Transverse colon (tissue), 3 donors: ENCODE measurements around the gene DCAF11.

ENCODE experiments used
- EP300 ChIP-seq: sonication (generic); formaldehyde crosslinking; IDR thresholded peaks from one replicate; pipeline ENCODE4 v1.6.1; 2017; ENCODE audit warnings: antibody characterized with exemption, low read depth
- POLR2A ChIP-seq: fragments of 450-650 bp; IDR thresholded peaks from one replicate; pipeline ENCODE4 v1.6.1; 2016; ENCODE audit warnings: antibody characterized with exemption, mild to moderate bottlenecking, moderate library complexity
- TF ChIP-seq, protein P1 (sequence below), 5 experiments: fragments of 200-600 bp in 3 of 5; fragments of 450-650 bp in 2 of 5; sonication (generic) in 3 of 5; IDR thresholded peaks; 1 replicate in 2 of 5; 2 replicates in 3 of 5; pipeline ENCODE4 v1.5.1; 2016 to 2017; ENCODE audit warnings: antibody characterized with exemption in 5 of 5, inconsistent platforms in 3 of 5, mild to moderate bottlenecking in 2 of 5, moderate library complexity in 1 of 5

DNA sequence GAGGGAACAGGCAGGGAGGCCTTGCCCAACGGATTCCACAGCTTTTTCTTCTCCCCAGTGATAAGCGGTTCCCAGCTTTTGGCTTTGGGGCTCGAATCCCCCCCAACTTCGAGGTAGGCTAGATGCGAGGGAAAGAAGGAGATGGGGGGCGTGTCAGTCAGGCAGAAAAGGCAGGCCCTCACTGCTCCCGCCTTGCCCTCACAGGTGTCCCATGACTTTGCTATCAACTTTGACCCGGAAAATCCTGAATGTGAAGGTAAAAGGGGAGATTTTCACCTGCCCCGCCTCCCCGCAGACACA is 38.3 kb upstream of the DCAF11 start:
- TF ChIP-seq, protein P1, sequence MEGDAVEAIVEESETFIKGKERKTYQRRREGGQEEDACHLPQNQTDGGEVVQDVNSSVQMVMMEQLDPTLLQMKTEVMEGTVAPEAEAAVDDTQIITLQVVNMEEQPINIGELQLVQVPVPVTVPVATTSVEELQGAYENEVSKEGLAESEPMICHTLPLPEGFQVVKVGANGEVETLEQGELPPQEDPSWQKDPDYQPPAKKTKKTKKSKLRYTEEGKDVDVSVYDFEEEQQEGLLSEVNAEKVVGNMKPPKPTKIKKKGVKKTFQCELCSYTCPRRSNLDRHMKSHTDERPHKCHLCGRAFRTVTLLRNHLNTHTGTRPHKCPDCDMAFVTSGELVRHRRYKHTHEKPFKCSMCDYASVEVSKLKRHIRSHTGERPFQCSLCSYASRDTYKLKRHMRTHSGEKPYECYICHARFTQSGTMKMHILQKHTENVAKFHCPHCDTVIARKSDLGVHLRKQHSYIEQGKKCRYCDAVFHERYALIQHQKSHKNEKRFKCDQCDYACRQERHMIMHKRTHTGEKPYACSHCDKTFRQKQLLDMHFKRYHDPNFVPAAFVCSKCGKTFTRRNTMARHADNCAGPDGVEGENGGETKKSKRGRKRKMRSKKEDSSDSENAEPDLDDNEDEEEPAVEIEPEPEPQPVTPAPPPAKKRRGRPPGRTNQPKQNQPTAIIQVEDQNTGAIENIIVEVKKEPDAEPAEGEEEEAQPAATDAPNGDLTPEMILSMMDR (IDR thresholded peaks at IDR 0.05) = no peak
- TF ChIP-seq POLR2A = no peak
- TF ChIP-seq EP300 = no peak
